Kasumi-1 (cell line): ENCODE measurements around the gene SLC22A1.
"Not testable (repeated sequence)": the region's sequence is repeated elsewhere in the genome, so short reads cannot be mapped to it uniquely, and the experiment has no call there.

Experiments
- DNase-seq, 2 experiments: peaks; one replicate each; lab custom pipeline; 2025; lab: John Stamatoyannopoulos, UW

Gene SLC22A1

GRCh38 chr6:160124007-160124406 lies 2.4 kb downstream of the SLC22A1 start:
- DNase-seq = no peak

- DNase-seq = no peak
Observed at GRCh38 chr6:160124605-160125004, 3.0 kb downstream of the SLC22A1 start.

DNA sequence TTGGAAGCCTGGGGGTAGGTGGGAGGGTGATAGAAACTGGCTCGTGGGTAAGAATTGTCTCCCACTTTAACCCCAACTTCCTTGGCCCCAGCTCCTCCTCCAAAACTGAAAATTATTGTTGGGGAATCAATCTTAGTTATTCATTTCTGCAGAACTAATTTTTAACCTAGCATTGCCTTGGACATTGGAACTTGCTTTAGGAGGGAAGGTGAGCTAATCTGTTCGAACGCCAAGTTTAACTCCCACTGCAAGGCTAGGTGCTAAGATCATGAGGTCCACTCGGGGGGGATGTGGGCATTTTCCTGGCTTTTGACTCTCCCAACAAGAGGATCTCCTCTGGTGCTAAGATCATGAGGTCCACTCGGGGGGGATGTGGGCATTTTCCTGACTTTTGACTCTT lies 3.5 kb downstream of the SLC22A1 start:
- not testable (repeated sequence) for DNase-seq

DNA sequence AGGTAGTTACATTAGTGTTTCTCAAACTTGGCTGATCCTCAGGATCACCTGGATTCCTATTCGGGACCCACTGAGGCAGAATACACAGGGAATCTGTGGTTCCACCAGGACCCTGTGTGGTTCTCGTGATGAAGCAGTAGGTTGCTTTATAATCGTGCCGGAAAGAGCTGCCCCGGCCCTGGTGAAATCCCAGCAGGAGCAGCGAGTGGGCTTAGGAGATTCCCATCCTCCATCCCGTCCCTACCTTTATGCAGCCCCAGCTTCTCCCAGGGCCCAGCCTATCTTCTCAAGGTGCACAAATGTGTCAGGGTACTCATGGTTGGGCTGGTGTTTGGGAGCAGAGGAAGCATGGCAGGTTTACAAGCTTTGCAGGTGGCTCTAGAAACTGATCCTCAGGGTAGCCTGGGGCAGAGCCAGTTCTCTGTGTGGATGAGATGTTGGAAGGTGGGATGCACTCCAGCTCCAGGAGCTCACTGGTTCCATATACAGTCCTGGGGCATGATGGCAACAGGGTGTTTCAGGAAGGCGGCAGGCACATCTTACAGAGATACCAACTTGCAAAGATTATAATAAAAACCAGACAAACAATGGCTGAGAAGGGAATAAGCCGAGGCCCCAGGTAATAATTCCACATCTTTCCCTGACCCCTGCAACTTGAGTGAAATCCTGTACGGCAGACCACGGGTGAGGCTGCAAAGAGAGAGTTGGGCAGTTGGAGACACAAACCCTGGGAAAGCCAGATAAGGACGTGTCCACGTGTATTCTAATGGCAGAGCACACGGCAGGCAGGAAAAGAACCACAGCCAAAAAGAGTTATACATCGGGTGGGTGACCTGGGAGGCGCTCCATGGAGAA lies 5.9 kb downstream of the SLC22A1 start:
- no peak for DNase-seq

DNA sequence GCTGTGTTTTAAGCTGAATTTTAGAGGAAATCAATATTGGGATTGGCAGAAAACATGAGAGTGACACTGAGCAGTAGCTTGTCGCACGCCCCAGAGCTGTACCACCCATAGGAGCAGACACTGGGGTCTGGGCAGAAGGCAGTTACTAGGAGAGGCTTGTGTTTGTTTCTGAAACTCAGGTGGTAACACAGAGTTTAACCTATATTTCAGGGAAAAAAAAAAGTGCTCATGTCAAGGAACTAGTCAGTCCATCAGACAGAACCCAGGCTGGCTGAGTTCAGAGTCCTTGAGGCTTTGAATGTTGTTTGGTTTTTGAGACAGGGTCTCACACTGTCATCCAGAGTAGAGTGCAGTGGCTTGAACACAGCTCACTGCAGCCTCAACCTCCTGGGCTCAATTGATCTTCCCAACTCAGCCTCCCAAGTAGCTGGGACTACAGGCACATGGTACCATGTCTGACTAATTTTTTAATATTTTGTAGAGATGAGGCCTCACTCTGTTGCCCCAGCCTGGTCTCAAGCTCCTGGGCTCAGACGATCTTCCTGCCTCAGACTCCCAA lies 6.6 kb downstream of the SLC22A1 start:
- DNase-seq = no peak

DNA sequence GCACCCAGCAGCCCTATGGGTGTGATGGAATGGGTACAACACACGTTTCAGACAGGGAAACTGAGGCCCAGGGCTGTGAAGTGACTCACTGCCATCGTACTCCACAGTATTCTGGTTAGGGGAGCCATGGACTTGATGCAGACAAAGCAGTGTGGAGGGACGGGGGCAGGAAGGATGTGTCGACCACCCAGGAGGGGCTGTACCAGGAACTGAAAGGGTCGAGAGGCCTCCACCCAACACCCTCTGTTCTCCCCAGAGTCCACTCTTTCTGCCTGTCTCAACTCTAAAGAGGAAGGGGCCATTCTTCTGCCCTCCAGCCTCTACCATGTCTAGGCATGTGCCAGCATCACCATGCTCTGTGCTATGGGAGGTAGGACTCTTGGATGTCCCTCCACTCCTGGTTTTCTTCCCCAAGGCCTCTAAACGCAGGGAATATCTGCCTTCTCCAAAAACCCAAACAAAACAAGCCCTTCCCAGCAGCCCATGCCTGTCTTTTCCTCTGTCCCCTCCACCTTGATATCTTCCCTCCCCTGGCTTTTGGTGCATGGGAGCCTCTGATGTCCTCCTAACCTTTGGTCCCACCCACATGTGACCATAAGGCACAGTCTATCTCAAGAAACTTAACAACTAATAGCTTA lies 7.4 kb downstream of the SLC22A1 start:
- DNase-seq = no peak

GRCh38 chr6:160129881-160130615 lies 8.4 kb downstream of the SLC22A1 start:
- no peak for DNase-seq

DNA sequence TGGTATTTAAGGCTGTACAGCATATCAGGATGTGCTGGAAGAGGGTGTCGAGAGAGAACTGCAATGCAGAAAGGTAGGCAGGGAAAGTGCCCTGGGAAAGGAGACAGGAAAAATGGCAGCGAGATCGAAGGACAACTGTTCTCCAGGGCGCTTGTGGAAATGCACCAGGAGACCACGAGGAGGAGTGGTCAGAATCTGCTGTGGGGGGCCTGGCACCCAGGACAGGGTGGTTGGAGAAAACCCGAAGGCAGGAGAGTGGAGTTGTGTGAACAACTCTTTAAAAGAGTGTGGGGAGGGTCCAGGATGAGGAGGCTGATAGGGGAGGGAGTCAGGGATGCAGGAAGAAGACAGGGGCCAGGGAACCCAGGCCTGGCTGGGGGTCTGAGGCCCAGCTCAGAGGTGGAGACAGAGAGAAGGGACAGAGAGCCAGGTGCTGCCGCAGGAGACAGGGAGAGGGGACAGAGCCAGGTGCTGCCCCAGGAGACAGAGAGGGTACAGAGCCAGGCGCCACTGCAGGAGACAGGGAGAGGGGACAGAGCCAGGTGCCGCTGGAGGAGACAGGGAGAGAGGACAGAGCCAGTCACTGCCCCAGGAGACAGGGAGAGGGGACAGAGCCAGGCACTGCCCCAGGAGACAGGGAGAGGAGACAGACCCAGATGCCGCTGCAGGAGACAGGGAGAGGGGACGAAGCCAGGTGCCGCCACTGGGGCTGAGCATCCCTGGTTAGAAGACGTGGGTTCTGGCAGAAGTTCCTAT lies 9.3 kb downstream of the SLC22A1 start:
- no peak for DNase-seq

DNA sequence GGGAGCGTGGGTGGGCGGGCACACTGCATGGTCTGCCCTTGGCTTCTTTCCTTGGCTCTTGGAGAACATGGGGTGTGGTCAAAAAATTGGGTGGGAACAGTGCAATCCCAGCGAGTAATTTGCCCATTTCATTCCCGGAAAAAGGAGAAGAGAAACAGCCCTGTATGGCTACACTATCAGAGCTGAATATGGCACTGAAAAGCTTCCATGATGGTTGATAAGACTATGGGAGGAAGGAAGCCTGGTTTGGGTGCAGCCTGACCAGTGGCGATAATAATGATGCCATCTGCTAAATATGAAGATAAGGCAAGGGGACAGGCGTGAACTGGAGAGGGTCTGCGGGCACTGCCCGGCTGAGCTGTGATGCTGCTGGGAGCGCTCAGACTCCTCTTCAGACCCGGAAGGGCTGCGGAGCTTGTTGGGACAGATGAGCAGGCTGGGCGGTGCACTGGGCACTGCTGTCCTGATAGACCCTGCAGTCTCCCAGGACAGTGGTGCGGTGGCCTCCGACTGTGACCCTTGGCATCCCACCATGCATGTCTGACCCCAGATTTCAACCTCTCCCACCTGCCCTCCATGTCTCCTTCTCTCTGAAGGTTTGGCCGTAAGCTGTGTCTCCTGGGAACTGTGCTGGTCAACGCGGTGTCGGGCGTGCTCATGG lies 10.2 kb downstream of the SLC22A1 start:
- no peak for DNase-seq

- no peak for DNase-seq
Observed at GRCh38 chr6:160132297-160132637, 10.7 kb downstream of the SLC22A1 start.

- DNase-seq = no peak
Observed at GRCh38 chr6:160132776-160133338, 11.2 kb downstream of the SLC22A1 start.

DNA sequence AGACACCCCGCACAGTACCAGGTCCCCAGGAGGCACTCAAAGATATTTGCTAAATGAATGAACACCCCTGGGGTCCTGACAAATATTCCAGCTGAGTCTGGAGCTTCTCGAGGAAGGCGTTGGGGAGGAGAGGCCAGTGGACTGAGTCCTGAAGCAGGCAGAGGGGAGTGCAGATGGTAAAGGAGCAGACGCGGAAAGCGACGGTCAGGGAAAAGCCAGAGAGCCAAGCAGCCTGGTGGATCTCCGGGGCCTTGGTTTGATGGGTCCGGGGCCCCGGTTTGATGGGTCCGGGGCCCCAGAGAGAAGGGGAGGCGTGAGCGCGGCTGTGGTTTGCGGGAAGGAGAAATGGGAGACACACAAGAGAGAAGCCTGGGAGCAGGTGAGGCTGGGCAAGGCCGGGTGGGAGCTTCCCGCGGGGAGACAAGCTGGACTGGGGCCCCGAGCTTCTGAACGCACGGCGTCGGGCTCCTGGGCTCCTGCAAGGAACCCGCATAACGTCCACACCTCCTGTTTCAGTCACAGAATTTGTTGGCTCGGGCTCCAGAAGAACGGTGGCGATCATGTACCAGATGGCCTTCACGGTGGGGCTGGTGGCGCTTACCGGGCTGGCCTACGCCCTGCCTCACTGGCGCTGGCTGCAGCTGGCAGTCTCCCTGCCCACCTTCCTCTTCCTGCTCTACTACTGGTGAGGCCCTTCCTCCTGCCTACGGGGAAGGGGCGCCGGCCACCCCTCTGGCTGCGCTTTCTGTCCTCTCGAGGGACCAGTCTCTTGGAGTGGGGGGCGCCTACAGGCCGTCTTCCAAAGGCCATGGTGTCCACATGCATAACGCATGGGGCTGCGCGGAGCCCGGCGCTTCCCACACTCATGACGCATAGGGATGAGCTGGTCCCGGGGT lies 12.1 kb downstream of the SLC22A1 start:
- no peak for DNase-seq

DNA sequence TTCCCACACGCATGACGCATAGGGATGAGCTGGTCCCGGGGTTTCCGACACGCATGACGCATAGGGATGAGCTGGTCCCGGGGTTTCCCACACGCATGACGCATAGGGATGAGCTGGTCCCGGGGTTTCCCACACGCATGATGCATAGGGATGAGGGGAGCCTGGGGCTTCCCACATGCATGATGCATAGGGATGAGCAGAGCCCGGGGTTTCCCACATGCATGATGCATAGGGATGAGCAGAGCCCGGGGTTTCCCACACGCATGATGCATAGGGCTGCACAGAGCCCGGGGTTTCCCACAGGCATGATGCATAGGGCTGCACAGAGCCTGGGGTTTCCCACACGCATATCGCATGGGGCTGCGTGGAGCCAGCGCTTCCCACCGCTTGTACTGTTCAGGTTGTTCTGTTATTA lies 12.7 kb downstream of the SLC22A1 start:
- DNase-seq = not testable (repeated sequence)

DNA sequence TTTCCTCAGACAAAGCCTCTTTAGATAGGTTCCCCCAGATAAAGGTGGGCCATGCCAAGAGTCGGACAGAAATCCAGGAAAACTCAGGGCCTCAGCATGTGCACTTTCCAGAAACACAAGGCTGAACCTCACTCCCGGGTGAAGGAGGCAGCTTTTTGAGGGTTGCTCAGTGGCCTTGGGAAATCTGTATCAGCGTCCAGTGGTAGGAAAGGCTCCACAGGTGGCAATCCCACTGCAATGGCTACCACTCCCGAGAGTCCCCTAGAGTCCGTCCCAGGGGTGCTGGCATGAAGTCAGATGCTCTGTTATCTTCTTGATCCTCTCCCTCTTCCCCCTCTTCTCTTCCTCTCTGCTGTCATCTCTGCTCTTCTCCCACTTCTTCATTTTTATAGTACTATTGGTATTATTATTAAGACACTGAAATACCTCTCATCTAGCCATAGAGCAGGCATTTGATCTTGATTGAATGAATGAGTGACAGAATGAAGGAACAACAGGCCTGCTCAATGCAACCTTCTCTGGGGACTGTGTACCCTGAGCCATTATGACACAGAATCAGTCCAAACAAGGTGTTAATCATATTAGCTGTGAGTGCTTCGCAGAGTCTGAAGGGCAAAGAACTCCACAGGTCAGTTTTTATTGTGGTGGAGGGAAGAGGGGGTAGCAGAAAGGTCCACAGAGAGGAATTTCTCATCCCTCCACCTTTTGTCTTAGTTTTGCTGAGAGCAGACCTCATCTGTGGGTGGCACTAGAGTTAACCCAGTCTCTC lies 13.3 kb downstream of the SLC22A1 start:
- DNase-seq = no peak

GRCh38 chr6:160135907-160136655 lies 14.5 kb downstream of the SLC22A1 start:
- DNase-seq = no peak

- no peak for DNase-seq
Observed at GRCh38 chr6:160137130-160137988, 15.7 kb downstream of the SLC22A1 start.
